Esophagus squamous epithelium (tissue), 4 donors: ENCODE data around the gene PDE5A.
"Not testable (repeated sequence)": the region's sequence is repeated elsewhere in the genome, so short reads cannot be mapped to it uniquely, and the experiment has no call there.

Source experiments
- POLR2A ChIP-seq, 4 donors: fragments of 450-650 bp; IDR thresholded peaks; one replicate each; pipeline ENCODE4 v1.6.1; 2017; ENCODE audit warnings: antibody characterized with exemption in 4 of 4, mild to moderate bottlenecking in 4 of 4, moderate library complexity in 3 of 4
- TF ChIP-seq, protein P1 (sequence below), 6 experiments: fragments of 450-650 bp in 4 of 6; fragments of 200-600 bp in 2 of 6; sonication (generic) in 2 of 6; IDR thresholded peaks; one replicate each; pipeline ENCODE4 v1.5.1; 2016 to 2019; ENCODE audit warnings: antibody characterized with exemption in 6 of 6, mild to moderate bottlenecking in 4 of 6, moderate library complexity in 4 of 6

DNA sequence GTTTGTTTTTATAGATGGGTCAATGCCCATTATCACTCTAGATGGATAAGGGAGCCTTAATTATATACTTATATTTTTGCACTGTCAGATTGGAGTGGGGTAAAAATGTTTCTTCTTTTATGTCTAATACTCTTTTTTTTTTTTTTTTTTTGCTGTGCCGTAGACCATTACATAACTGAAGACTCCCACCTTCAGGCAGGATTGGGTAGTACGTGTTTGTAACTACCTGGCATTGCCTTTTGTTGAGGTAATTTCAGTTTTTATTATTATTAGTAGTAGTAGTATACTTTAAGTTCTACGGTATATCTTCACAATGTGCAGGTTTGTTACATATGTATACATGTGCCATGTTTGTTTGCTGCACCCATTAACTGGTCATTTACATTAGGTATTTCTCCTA is 165.9 kb downstream of the PDE5A start:
- TF ChIP-seq, protein P1, sequence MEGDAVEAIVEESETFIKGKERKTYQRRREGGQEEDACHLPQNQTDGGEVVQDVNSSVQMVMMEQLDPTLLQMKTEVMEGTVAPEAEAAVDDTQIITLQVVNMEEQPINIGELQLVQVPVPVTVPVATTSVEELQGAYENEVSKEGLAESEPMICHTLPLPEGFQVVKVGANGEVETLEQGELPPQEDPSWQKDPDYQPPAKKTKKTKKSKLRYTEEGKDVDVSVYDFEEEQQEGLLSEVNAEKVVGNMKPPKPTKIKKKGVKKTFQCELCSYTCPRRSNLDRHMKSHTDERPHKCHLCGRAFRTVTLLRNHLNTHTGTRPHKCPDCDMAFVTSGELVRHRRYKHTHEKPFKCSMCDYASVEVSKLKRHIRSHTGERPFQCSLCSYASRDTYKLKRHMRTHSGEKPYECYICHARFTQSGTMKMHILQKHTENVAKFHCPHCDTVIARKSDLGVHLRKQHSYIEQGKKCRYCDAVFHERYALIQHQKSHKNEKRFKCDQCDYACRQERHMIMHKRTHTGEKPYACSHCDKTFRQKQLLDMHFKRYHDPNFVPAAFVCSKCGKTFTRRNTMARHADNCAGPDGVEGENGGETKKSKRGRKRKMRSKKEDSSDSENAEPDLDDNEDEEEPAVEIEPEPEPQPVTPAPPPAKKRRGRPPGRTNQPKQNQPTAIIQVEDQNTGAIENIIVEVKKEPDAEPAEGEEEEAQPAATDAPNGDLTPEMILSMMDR (IDR thresholded peaks at IDR 0.05) = not testable (repeated sequence)
- not testable (repeated sequence) for TF ChIP-seq POLR2A (IDR thresholded peaks at IDR 0.05)
